Jurkat, Clone E6-1 (cell line): ENCODE data around the gene MINAR1.

Experiments used
- DNase-seq: peaks from one replicate; pipeline ENCODE4 v3.0.0-alpha.2; 2011; ENCODE audit warnings: low read depth, low spot score
- H3K4me3 ChIP-seq: 2 replicates; pipeline ENCODE4 v1.5.1; 2011; ENCODE audit warnings: mild to moderate bottlenecking, low read length, control low read depth, moderate library complexity

MINAR1 gene

GRCh38 chr15:79427781-79428598, 4.1 kb upstream of the MINAR1 start:
- no peak overlapping the region for H3K4me3 ChIP-seq
- DNase-seq: no peak

- no peak overlapping the region for H3K4me3 ChIP-seq
- DNase-seq: no peak
These were observed 1.1 kb upstream of the MINAR1 start for GRCh38 chr15:79430901-79431635.

GRCh38 chr15:79432345-79433275, 474 bp downstream of the MINAR1 start:
- H3K4me3 ChIP-seq: no peak overlapping the region
- DNase-seq: no peak

- no peak for DNase-seq
- H3K4me3 ChIP-seq: no peak overlapping the region
These were observed 1.3 kb downstream of the MINAR1 start for GRCh38 chr15:79433276-79433990.

- H3K4me3 ChIP-seq: no peak overlapping the region
- DNase-seq: no peak
These were observed 2.2 kb downstream of the MINAR1 start for GRCh38 chr15:79434361-79434760.

GRCh38 chr15:79436037-79436780, 4.1 kb downstream of the MINAR1 start:
- no peak for DNase-seq
- H3K4me3 ChIP-seq: no peak overlapping the region

- no peak overlapping the region for H3K4me3 ChIP-seq
- DNase-seq: no peak
These were observed 5.3 kb downstream of the MINAR1 start for GRCh38 chr15:79437275-79438000.

- no peak overlapping the region for H3K4me3 ChIP-seq
These were observed 7.1 kb downstream of the MINAR1 start for GRCh38 chr15:79439236-79439635.

GRCh38 chr15:79440355-79440908, 8.3 kb downstream of the MINAR1 start:
- no peak overlapping the region for H3K4me3 ChIP-seq
- no peak for DNase-seq

More at GRCh38 chr15:79439236-79439635, 7.1 kb downstream of the MINAR1 start:
- no peak for DNase-seq

- DNase-seq: no peak
- H3K4me3 ChIP-seq: no peak overlapping the region
These were observed 10.8 kb downstream of the MINAR1 start for GRCh38 chr15:79442911-79443310.

GRCh38 chr15:79447060-79447459, 14.9 kb downstream of the MINAR1 start:
- no peak for DNase-seq
- no peak overlapping the region for H3K4me3 ChIP-seq

- H3K4me3 ChIP-seq: no peak overlapping the region
- DNase-seq: no peak
These were observed 18.5 kb downstream of the MINAR1 start for GRCh38 chr15:79450648-79451047.

GRCh38 chr15:79451361-79451999, 19.3 kb downstream of the MINAR1 start:
- no peak for DNase-seq
- no peak overlapping the region for H3K4me3 ChIP-seq

- DNase-seq: no peak
- H3K4me3 ChIP-seq: no peak overlapping the region
These were observed 20.3 kb downstream of the MINAR1 start for GRCh38 chr15:79452244-79453051.

- H3K4me3 ChIP-seq: no peak overlapping the region
- no peak for DNase-seq
These were observed 21.3 kb downstream of the MINAR1 start for GRCh38 chr15:79453446-79453845.

- DNase-seq: no peak
- no peak overlapping the region for H3K4me3 ChIP-seq
These were observed 21.9 kb downstream of the MINAR1 start for GRCh38 chr15:79454063-79454462.
